RCC 7860 (cell line): ENCODE results near the gene TRIM33.

Experiments
- DNase-seq: peaks from one replicate; pipeline ENCODE4 v3.0.0-alpha.2; 2015; ENCODE audit warnings: low spot score
- FAIRE-seq: peaks from 2 replicates; lab custom pipeline; 2012; peaks lifted over from hg19 to GRCh38; lab: Jason Lieb, UNC

The TRIM33 gene

GRCh38 chr1:114511032-114511785 lies at the start of gene TRIM33:
Gene TRIM33 (minus strand): TSS chr1:114511203. CDS start chr1:114511076, 127 bp downstream.
- peak; percentile 75 for DNase-seq
- FAIRE-seq = no peak

GRCh38 chr1:114559356-114559755 lies 48.4 kb upstream of the TRIM33 start:
- FAIRE-seq = no peak

GRCh38 chr1:114558544-114558943 lies 47.5 kb upstream of the TRIM33 start:
- FAIRE-seq (peak; percentile 76), DNase-seq (peak; percentile 12)

More at GRCh38 chr1:114559356-114559755, 48.4 kb upstream of the TRIM33 start:
- DNase-seq = no peak

GRCh38 chr1:114554577-114554976 lies 43.6 kb upstream of the TRIM33 start:
- no peak for FAIRE-seq
- no peak for DNase-seq

- DNase-seq = no peak
- FAIRE-seq = no peak
These were observed 41.2 kb upstream of the TRIM33 start for GRCh38 chr1:114552106-114552639.

- DNase-seq (no peak), FAIRE-seq (no peak)
These were observed 40.4 kb upstream of the TRIM33 start for GRCh38 chr1:114551400-114551799.

GRCh38 chr1:114550336-114550735 lies 39.3 kb upstream of the TRIM33 start:
- FAIRE-seq (no peak), DNase-seq (no peak)

GRCh38 chr1:114549137-114549536 lies 38.1 kb upstream of the TRIM33 start:
- no peak for DNase-seq
- FAIRE-seq = no peak

GRCh38 chr1:114547076-114547475 lies 36.1 kb upstream of the TRIM33 start:
- no peak for FAIRE-seq

GRCh38 chr1:114545796-114546195 lies 34.8 kb upstream of the TRIM33 start:
- FAIRE-seq (no peak), DNase-seq (no peak)

More at GRCh38 chr1:114547076-114547475, 36.1 kb upstream of the TRIM33 start:
- no peak for DNase-seq

GRCh38 chr1:114545315-114545714 lies 34.3 kb upstream of the TRIM33 start:
- no peak for FAIRE-seq
- no peak for DNase-seq

- DNase-seq (no peak), FAIRE-seq (no peak)
These were observed 29.8 kb upstream of the TRIM33 start for GRCh38 chr1:114540821-114541220.

GRCh38 chr1:114540272-114540671 lies 29.3 kb upstream of the TRIM33 start:
- FAIRE-seq (no peak), DNase-seq (no peak)

- FAIRE-seq (no peak), DNase-seq (no peak)
These were observed 25.0 kb upstream of the TRIM33 start for GRCh38 chr1:114536043-114536442.

- DNase-seq (no peak), FAIRE-seq (no peak)
These were observed 24.4 kb upstream of the TRIM33 start for GRCh38 chr1:114535401-114535800.

GRCh38 chr1:114531094-114531493 lies 20.1 kb upstream of the TRIM33 start:
- DNase-seq (no peak), FAIRE-seq (no peak)

- no peak for FAIRE-seq
- no peak for DNase-seq
These were observed 19.2 kb upstream of the TRIM33 start for GRCh38 chr1:114530224-114530623.

- FAIRE-seq (no peak), DNase-seq (no peak)
These were observed 13.9 kb upstream of the TRIM33 start for GRCh38 chr1:114524944-114525343.

GRCh38 chr1:114522264-114522575 lies 11.2 kb upstream of the TRIM33 start:
- DNase-seq (no peak), FAIRE-seq (no peak)

- FAIRE-seq (no peak), DNase-seq (no peak)
These were observed 10.6 kb upstream of the TRIM33 start for GRCh38 chr1:114521396-114522263.

- DNase-seq = peak; percentile 41
- no peak for FAIRE-seq
These were observed 6.3 kb upstream of the TRIM33 start for GRCh38 chr1:114517348-114517747.
